GM21825 (cell line): ENCODE measurements around the gene PTPN11.
"Not testable (repeated sequence)": the region's sequence is repeated elsewhere in the genome, so short reads cannot be mapped to it uniquely, and the experiment has no call there.

Experiments used
- ATAC-seq: cut with Tn5 transposase; IDR thresholded peaks from one replicate; pipeline ENCODE4 v1.9.1; 2021; ENCODE audit warnings: mild to moderate bottlenecking, moderate library complexity; ENCODE audit not compliant: unreplicated experiment

PTPN11 gene

GRCh38 chr12:112418608-112419296 lies at the start of gene PTPN11:
Gene PTPN11 (plus strand): TSS chr12:112418947. CDS start chr12:112419112, 165 bp downstream.
- peak; percentile 72 for ATAC-seq

GRCh38 chr12:112370199-112370598 lies 48.5 kb upstream of the PTPN11 start:
- no peak for ATAC-seq

- ATAC-seq, result no peak
These were observed 47.8 kb upstream of the PTPN11 start for GRCh38 chr12:112370868-112371510.

GRCh38 chr12:112374166-112374740 lies 44.5 kb upstream of the PTPN11 start:
- no peak for ATAC-seq

- ATAC-seq, result no peak
These were observed 43.6 kb upstream of the PTPN11 start for GRCh38 chr12:112375105-112375504.

GRCh38 chr12:112380663-112381405 lies 37.9 kb upstream of the PTPN11 start:
- no peak for ATAC-seq

GRCh38 chr12:112381406-112381882 lies 37.3 kb upstream of the PTPN11 start:
- ATAC-seq, result peak; percentile 39

GRCh38 chr12:112381883-112382796 lies 36.6 kb upstream of the PTPN11 start, which contains the start of gene HECTD4:
Gene HECTD4 (minus strand): TSS chr12:112382431. CDS start chr12:112382128, 303 bp downstream.
- ATAC-seq, result peak; percentile 93

- no peak for ATAC-seq
These were observed 35.9 kb upstream of the PTPN11 start for GRCh38 chr12:112382866-112383265.

- no peak for ATAC-seq
These were observed 32.0 kb upstream of the PTPN11 start for GRCh38 chr12:112386726-112387125.

GRCh38 chr12:112389228-112389627 lies 29.5 kb upstream of the PTPN11 start:
- ATAC-seq, result no peak

GRCh38 chr12:112389922-112390654 lies 28.7 kb upstream of the PTPN11 start:
- not testable (repeated sequence) for ATAC-seq

- ATAC-seq, result no peak
These were observed 25.4 kb upstream of the PTPN11 start for GRCh38 chr12:112393328-112393727.

- no peak for ATAC-seq
These were observed 17.7 kb upstream of the PTPN11 start for GRCh38 chr12:112401054-112401453.

- ATAC-seq, result no peak
These were observed 16.7 kb upstream of the PTPN11 start for GRCh38 chr12:112401903-112402498.

GRCh38 chr12:112406519-112407488 lies 11.9 kb upstream of the PTPN11 start:
- no peak for ATAC-seq

GRCh38 chr12:112407683-112408082 lies 11.1 kb upstream of the PTPN11 start:
- not testable (repeated sequence) for ATAC-seq

GRCh38 chr12:112408621-112409020 lies 10.1 kb upstream of the PTPN11 start:
- no peak for ATAC-seq
